ENCODE results near the gene HADHA.
"Not testable (repeated sequence)": the region's sequence is repeated elsewhere in the genome, so short reads cannot be mapped to it uniquely, and the experiment has no call there.

The HADHA gene

GRCh38 chr2:26244309-26245230 lies at the start of gene HADHA, which contains the start of gene HADHB:
Gene HADHA (minus strand): TSS chr2:26244632. CDS start chr2:26244596, 36 bp downstream.
Gene HADHB (plus strand): TSS chr2:26244939. CDS start chr2:26254255, 9,316 bp downstream.
- peak; percentile 65 for DNase-seq (ENCODE audit: low read depth, low spot score)

- no peak for DNase-seq (ENCODE audit: low read depth, low spot score)
Measured at GRCh38 chr2:26292646-26293045, 48.2 kb upstream of the HADHA start.

GRCh38 chr2:26290001-26290400 lies 45.6 kb upstream of the HADHA start:
- no peak for DNase-seq (ENCODE audit: low read depth, low spot score)

GRCh38 chr2:26285931-26286330 lies 41.5 kb upstream of the HADHA start:
- no peak for DNase-seq (ENCODE audit: low read depth, low spot score)

- DNase-seq (ENCODE audit: low read depth, low spot score): no peak
Measured at GRCh38 chr2:26284132-26284531, 39.7 kb upstream of the HADHA start.

- DNase-seq (ENCODE audit: low read depth, low spot score): no peak
Measured at GRCh38 chr2:26283606-26284005, 39.2 kb upstream of the HADHA start.

GRCh38 chr2:26281226-26281625 lies 36.8 kb upstream of the HADHA start:
- no peak for DNase-seq (ENCODE audit: low read depth, low spot score)

GRCh38 chr2:26279886-26280285 lies 35.5 kb upstream of the HADHA start:
- no peak for DNase-seq (ENCODE audit: low read depth, low spot score)

GRCh38 chr2:26276484-26277227 lies 32.2 kb upstream of the HADHA start:
- DNase-seq (ENCODE audit: low read depth, low spot score): no peak

GRCh38 chr2:26274058-26274613 lies 29.7 kb upstream of the HADHA start:
- DNase-seq (ENCODE audit: low read depth, low spot score): no peak

- no peak for DNase-seq (ENCODE audit: low read depth, low spot score)
Measured at GRCh38 chr2:26273501-26273900, 29.1 kb upstream of the HADHA start.

GRCh38 chr2:26270373-26270772 lies 25.9 kb upstream of the HADHA start:
- no peak for DNase-seq (ENCODE audit: low read depth, low spot score)

- DNase-seq (ENCODE audit: low read depth, low spot score): no peak
Measured at GRCh38 chr2:26269571-26270158, 25.2 kb upstream of the HADHA start.

GRCh38 chr2:26268670-26269385 lies 24.4 kb upstream of the HADHA start:
- DNase-seq (ENCODE audit: low read depth, low spot score): not testable (repeated sequence)

- no peak for DNase-seq (ENCODE audit: low read depth, low spot score)
Measured at GRCh38 chr2:26268213-26268612, 23.8 kb upstream of the HADHA start.

- DNase-seq (ENCODE audit: low read depth, low spot score): not testable (repeated sequence)
Measured at GRCh38 chr2:26258836-26259235, 14.4 kb upstream of the HADHA start.

GRCh38 chr2:26255759-26256384 lies 11.4 kb upstream of the HADHA start:
- DNase-seq (ENCODE audit: low read depth, low spot score): no peak

GRCh38 chr2:26251893-26252292 lies 7.5 kb upstream of the HADHA start:
- DNase-seq (ENCODE audit: low read depth, low spot score): no peak

- no peak for DNase-seq (ENCODE audit: low read depth, low spot score)
Measured at GRCh38 chr2:26249625-26250024, 5.2 kb upstream of the HADHA start.

- no peak for DNase-seq (ENCODE audit: low read depth, low spot score)
Measured at GRCh38 chr2:26246818-26247217, 2.4 kb upstream of the HADHA start.

- no peak for DNase-seq (ENCODE audit: low read depth, low spot score)
Measured at GRCh38 chr2:26245810-26246209, 1.4 kb upstream of the HADHA start.

Measured in activated CD4-positive, CD25-positive, alpha-beta regulatory T cell treated with anti-CD3 and anti-CD28 coated beads, Interleukin-2, amount 50 U/mL, for 16 hours (primary cell).